GM18951 (cell line): ENCODE data around the gene SUPT4H1.

ENCODE experiments used
- POLR2A ChIP-seq: IDR thresholded peaks from 4 replicates; pipeline ENCODE4 v1.6.1; 2011; ENCODE audit warnings: mild to moderate bottlenecking; ENCODE audit not compliant: insufficient read length, insufficient read depth; ENCODE audit errors: extremely low read depth
- in situ Hi-C: fragments of 300-500 bp; cut with MboI; formaldehyde crosslinking; loops from one replicate; pipeline ENCODE4 v1.12.0; 2022; ENCODE audit warnings: low sequenced_read_pairs, mixed read lengths, inconsistent platforms; ENCODE audit not compliant: unreplicated experiment

Gene SUPT4H1

DNA sequence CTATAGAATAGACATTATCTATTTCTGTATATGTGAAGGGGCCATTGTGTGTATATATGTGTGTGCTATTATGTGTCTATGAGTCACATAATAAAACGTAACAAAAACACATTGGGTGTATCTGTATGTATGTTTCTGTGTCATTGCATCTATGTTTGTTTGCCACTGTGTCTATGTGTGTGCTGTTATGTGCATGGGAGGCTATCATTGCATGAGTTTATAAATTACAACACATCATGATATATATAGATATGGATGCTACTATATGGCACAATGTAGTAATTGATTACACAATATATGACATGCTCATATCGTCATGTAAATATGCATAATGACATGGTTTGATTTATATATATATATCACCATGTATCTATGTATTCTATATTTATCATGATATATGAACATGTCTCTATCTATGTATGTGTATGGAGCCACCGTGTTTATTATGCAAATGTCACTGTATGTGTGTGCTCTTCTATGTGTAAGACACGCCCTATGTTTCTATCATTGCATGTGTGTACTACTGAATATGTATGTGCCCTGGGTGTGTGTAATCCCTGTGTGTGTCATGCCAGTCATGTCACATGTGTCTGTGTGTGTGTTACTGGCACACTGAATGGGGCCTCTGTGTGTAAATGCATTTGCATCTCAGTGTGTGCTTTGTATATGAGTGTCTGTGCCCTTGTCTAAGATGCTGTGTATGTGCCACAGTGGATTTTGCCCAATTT is 22.0 kb downstream of the SUPT4H1 start:
- in situ Hi-C loops, result no loop called here
- no peak for TF ChIP-seq POLR2A

DNA sequence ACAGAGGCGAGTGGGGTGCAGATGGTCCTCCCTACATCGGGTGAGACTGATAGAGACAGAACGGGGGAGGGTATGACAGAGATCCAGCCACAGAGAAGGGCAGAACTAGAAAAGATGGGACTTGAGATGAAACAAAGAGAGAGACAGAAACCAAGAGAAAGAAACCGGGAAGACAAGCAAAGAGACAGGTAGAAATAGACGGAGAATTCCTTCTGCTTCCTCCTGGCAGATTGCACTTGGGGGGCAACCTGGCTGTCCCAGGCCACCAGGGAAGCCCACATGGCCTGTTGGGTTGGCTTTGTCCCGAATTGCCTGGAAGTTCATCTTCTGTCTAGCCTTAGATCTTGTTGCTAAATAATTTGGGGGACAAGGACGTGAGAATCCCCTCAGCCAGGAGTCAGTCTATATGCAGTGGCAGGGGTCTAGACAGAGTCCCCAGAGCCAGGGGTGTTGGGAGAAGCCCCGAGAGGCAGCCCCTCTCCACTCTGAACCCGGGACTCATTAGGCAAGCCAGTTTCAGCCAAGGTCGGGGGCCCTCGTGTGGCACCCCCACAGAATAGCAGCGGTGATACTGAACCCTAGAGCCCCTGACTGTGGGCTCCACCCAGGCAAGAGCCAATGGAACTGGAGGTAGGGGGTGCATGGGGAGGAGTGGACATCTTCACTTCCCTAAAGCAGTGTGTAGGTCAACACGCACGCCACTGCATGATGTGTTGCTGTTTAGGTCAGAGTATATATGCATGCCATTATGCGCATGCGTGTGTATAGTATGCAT is 22.8 kb downstream of the SUPT4H1 start:
- in situ Hi-C loops, result no loop called here
- TF ChIP-seq POLR2A, result no peak

GRCh38 chr17:58328195-58329034 is 23.6 kb downstream of the SUPT4H1 start, which contains the start of gene TSPOAP1:
TSPOAP1 (minus strand) TSS chr17:58328795; CDS start chr17:58327920, 875 bp downstream.
- in situ Hi-C loops, result no loop called here
- no peak for TF ChIP-seq POLR2A

GRCh38 chr17:58327363-58328194 is 24.4 kb downstream of the SUPT4H1 start:
- in situ Hi-C loops, result no loop called here
- TF ChIP-seq POLR2A, result no peak

DNA sequence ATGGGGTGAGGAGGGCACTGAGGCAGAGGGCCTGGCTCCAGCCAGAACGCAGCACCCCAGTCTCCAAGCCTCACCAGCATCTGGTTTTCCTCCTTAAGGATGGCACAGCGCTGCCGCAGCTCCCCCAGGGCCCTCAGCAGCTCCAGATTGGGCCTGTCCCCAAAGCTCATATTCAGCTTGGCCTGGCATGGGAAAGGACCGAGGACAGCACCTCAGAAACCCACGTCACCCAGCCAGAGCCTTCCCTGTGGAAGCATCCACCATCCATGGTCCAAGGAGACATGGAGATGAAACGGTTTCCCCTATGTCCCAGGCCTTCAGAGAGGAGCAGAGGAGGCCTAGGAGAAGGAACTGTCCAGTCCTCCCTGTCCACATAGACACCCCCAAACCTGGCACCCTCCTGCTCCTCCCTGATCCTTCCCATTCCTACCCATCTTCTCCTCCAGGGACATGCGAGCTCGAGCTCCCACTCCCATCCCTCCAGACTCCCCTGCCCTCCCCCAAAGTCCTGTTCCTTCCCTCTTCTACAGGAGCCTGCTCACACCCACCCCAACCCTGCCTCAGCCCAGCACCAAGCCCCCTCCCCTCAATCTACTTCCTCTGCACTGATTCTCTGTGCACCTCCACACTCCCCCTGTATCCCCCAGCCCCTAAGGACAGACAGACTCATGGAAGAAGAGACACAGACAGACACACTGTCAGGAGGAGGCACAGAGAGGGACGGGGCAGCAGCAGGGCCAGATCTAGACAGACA is 25.2 kb downstream of the SUPT4H1 start:
- in situ Hi-C loops, result no loop called here
- TF ChIP-seq POLR2A, result no peak

- no peak for TF ChIP-seq POLR2A
- in situ Hi-C loops, result no loop called here
Observed at GRCh38 chr17:58325976-58326468, 26.0 kb downstream of the SUPT4H1 start.

- in situ Hi-C loops, result no loop called here
Observed at GRCh38 chr17:58325289-58325726, 26.7 kb downstream of the SUPT4H1 start.

GRCh38 chr17:58324409-58325288 is 27.4 kb downstream of the SUPT4H1 start:
- in situ Hi-C loops, result no loop called here
- no peak for TF ChIP-seq POLR2A

More at GRCh38 chr17:58325289-58325726, 26.7 kb downstream of the SUPT4H1 start:
- no peak for TF ChIP-seq POLR2A

DNA sequence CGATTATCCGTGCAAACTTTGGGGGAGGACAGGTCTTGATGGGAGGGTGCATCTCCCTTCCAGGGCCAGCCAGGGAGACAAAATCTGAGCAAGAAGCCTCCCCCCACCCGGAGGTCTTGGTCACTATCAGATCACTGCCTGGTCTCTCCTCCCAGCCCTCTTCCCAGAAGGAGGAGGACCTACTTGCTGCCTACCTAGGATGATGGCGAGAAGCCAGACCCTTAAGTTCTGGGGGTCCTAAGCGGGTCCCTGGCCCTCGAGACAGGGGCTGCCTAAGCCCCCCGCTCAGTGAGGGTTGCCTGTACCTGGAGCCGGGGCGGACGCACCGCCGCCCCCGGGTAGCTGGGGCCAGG is 28.0 kb downstream of the SUPT4H1 start:
- in situ Hi-C loops, result no loop called here
- no peak for TF ChIP-seq POLR2A

GRCh38 chr17:58323366-58324055 is 28.5 kb downstream of the SUPT4H1 start:
- in situ Hi-C loops, result no loop called here
- TF ChIP-seq POLR2A, result no peak

GRCh38 chr17:58322581-58323185 is 29.3 kb downstream of the SUPT4H1 start:
- TF ChIP-seq POLR2A, result no peak
- in situ Hi-C loops, result no loop called here
